Esophagus squamous epithelium (tissue), 4 donors: ENCODE results near the gene TDRD10.

Experiments
- POLR2A ChIP-seq, 4 donors: fragments of 450-650 bp; IDR thresholded peaks; one replicate each; pipeline ENCODE4 v1.6.1; 2017; ENCODE audit warnings: antibody characterized with exemption in 4 of 4, mild to moderate bottlenecking in 4 of 4, moderate library complexity in 3 of 4
- TF ChIP-seq, protein P1 (sequence below), 6 experiments: fragments of 450-650 bp in 4 of 6; fragments of 200-600 bp in 2 of 6; sonication (generic) in 2 of 6; IDR thresholded peaks; one replicate each; pipeline ENCODE4 v1.5.1; 2016 to 2019; ENCODE audit warnings: antibody characterized with exemption in 6 of 6, mild to moderate bottlenecking in 4 of 6, moderate library complexity in 4 of 6

DNA sequence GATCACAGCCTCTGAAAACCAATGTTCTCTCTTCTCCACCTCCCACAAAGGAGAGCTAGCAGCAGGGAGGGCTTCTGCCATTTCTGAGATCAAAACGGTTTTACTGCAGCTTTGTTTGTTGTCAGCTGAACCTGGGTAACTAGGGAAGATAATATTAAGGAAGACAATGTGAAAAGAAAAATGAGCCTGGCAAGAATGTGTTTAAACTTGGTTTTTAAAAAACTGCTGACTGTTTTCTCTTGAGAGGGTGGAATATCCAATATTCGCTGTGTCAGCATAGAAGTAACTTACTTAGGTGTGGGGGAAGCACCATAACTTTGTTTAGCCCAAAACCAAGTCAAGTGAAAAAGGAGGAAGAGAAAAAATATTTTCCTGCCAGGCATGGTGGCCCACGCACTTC lies 35.8 kb upstream of the TDRD10 start:
- TF ChIP-seq, protein P1, sequence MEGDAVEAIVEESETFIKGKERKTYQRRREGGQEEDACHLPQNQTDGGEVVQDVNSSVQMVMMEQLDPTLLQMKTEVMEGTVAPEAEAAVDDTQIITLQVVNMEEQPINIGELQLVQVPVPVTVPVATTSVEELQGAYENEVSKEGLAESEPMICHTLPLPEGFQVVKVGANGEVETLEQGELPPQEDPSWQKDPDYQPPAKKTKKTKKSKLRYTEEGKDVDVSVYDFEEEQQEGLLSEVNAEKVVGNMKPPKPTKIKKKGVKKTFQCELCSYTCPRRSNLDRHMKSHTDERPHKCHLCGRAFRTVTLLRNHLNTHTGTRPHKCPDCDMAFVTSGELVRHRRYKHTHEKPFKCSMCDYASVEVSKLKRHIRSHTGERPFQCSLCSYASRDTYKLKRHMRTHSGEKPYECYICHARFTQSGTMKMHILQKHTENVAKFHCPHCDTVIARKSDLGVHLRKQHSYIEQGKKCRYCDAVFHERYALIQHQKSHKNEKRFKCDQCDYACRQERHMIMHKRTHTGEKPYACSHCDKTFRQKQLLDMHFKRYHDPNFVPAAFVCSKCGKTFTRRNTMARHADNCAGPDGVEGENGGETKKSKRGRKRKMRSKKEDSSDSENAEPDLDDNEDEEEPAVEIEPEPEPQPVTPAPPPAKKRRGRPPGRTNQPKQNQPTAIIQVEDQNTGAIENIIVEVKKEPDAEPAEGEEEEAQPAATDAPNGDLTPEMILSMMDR (IDR thresholded peaks at IDR 0.05) = no peak
- no peak for TF ChIP-seq POLR2A (IDR thresholded peaks at IDR 0.05)
